ENCODE results near the gene CALR.

The CALR gene

DNA sequence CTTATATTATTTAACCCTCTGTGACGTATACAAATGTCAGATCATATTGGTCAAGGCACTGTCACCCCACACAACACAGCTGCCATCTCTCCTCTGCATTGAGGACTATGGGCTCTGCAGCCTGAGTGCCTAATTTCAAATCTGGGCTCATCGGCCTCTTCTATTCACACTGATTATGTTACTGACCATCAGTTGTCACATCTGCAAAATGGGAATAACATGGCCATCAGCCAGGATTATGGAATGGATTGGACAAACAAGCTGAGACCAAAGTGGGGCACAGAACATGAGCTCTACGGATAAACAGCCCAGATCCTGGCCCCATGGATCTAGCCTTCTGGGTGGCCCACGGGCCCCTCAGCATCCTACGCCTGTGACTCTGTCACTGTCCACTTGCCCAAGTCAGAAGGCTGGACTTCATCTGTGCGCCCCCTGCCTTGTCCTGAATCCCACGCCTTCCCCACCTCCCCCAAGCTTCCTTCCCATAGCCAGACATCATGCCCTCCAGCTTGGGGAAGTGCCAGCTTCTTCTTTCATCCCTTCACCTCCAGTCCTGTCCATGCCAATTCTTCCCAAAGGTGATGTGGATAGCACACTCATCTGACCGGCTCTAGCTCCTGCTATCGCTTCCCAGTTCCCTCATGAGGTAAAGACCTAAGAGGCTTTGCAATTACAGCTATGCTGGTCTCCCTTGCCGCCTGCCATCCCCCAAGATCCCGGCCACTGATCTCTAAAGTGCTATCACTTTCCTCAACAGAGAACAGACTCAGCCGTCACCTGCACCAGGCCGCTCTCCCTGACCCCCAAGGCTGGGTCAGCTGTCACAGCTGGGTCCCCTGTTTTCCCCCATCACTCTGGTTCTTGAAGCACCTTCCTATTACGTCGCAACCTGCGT lies 5.8 kb upstream of the CALR start:
- peak overlapping the region; percentile 100 for H3K4me3 ChIP-seq (ENCODE audit: low read depth, low read length)
- H3K4me1 ChIP-seq: peaks cover 3% of the 10 kb centered on the region; the same call in 1 of the 2 replicates
- no peaks in the 10 kb centered on the region for H3K9me3 ChIP-seq
- DNase-seq: no peak
- H3K27me3 ChIP-seq: no peaks in the 10 kb centered on the region
- TF ChIP-seq, protein P1, sequence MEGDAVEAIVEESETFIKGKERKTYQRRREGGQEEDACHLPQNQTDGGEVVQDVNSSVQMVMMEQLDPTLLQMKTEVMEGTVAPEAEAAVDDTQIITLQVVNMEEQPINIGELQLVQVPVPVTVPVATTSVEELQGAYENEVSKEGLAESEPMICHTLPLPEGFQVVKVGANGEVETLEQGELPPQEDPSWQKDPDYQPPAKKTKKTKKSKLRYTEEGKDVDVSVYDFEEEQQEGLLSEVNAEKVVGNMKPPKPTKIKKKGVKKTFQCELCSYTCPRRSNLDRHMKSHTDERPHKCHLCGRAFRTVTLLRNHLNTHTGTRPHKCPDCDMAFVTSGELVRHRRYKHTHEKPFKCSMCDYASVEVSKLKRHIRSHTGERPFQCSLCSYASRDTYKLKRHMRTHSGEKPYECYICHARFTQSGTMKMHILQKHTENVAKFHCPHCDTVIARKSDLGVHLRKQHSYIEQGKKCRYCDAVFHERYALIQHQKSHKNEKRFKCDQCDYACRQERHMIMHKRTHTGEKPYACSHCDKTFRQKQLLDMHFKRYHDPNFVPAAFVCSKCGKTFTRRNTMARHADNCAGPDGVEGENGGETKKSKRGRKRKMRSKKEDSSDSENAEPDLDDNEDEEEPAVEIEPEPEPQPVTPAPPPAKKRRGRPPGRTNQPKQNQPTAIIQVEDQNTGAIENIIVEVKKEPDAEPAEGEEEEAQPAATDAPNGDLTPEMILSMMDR (IDR thresholded peaks at IDR 0.05; ENCODE audit: low read depth, low read length): no peak
- peaks cover 34% of the 10 kb centered on the region for H3K36me3 ChIP-seq

DNA sequence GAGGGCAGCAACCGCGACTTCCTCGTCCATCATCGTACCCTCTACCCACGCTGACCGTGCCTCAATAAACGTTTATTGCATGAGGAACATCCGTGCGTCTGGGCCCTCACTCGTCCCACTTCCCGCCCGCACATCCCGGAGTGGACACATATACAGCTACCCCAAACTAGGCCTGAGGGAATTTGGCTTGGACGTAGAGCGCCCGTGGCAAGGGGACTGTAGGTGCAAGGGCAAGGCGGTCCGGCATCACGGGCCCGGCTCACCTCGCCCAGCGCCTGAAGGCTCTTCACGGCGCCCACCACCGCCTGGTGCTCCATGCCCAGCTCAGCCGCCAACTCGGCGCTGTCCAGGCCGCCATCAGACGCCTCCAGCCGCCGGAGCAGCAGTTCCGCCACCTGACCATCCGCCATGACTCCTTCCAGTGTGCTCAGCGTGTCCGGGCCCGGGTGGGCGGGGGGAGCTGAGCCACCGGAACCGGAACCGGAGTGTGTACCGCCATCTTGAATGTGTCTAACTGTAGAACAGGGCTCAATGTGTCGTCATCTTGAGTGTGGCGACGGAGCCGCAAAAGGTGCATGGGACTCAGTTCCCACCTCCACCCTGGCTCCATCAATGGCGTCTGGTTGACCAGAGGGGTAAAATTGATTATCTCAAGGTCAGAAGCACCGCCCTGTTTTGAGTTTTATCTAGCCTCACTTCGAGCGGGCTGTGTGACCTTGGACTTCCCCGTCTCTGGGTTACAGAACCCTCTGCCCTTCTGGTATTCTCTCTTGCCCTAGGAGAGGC lies 4.9 kb upstream of the CALR start, which contains the start of gene FARSA:
TSS of gene FARSA (minus strand) at position 425 of the 786 bp plus-strand sequence. CDS start at position 410, 15 bp downstream.
- TF ChIP-seq, protein P1 (IDR thresholded peaks at IDR 0.05; ENCODE audit: low read depth, low read length): no peak
- no peaks in the 10 kb centered on the region for H3K27me3 ChIP-seq
- peak within 1 kb of the TSS; percentile 100 for H3K4me3 ChIP-seq (ENCODE audit: low read depth, low read length)
- H3K4me1 ChIP-seq: peaks cover 4% of the 10 kb centered on the region; the same call in 1 of the 2 replicates
- peak; percentile 95 for DNase-seq
- H3K36me3 ChIP-seq: peaks cover 26% of the 10 kb centered on the region
- H3K9me3 ChIP-seq: no peaks in the 10 kb centered on the region

DNA sequence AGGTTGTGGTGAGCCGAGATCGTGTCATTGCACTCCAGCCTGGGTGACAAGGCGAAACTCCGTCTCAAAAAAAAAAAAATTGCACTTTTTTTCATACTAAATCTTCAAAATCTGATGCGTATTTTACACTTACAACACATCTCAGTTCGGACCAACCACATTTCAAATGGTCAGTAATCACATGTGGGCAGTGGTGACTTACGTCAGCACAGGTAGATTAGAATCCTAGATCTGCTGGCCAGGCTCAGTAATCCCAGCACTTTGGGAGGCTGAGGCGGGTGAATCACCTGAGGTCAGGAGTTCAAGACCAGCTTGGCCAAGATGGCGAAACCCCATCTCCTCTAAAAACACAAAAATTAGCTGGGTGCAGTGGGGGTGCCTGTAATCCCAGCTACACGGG lies 3.3 kb upstream of the CALR start:
- Histone ChIP-seq H3K27me3 (no peaks in the 10 kb centered on the region), H3K4me1 (peaks cover 6% of the 10 kb centered on the region), H3K4me3 (ENCODE audit: low read depth, low read length) (no peak overlapping the region), H3K36me3 (peaks cover 27% of the 10 kb centered on the region), H3K9me3 (no peaks in the 10 kb centered on the region)
- TF ChIP-seq, protein P1 (IDR thresholded peaks at IDR 0.05; ENCODE audit: low read depth, low read length): no peak
- DNase-seq: no peak

DNA sequence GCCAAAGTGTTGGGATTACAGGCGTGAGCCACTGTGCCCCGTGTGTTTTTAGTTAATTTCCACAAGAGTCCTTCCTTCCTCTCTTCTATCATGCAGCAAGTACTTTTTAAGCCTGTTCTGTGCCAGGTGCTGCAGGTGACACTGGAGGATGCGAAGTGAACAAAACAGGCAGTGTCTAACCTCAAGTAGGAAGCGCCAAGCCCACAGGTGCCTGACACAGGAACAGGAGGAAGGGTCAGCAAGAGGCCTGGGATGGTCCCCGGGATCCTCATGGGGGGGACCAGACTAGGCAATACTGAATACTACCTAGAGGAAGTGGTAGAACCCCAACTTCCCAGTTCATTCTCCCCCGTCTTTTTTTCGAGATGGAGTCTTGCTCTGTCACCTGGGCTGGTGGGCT lies 1.8 kb upstream of the CALR start:
- no peaks in the 10 kb centered on the region for H3K9me3 ChIP-seq
- no peak overlapping the region for H3K4me3 ChIP-seq (ENCODE audit: low read depth, low read length)
- peaks cover 6% of the 10 kb centered on the region for H3K4me1 ChIP-seq
- TF ChIP-seq, protein P1 (IDR thresholded peaks at IDR 0.05; ENCODE audit: low read depth, low read length): no peak
- no peaks in the 10 kb centered on the region for H3K27me3 ChIP-seq
- no peak for DNase-seq
- peaks cover 32% of the 10 kb centered on the region for H3K36me3 ChIP-seq

DNA sequence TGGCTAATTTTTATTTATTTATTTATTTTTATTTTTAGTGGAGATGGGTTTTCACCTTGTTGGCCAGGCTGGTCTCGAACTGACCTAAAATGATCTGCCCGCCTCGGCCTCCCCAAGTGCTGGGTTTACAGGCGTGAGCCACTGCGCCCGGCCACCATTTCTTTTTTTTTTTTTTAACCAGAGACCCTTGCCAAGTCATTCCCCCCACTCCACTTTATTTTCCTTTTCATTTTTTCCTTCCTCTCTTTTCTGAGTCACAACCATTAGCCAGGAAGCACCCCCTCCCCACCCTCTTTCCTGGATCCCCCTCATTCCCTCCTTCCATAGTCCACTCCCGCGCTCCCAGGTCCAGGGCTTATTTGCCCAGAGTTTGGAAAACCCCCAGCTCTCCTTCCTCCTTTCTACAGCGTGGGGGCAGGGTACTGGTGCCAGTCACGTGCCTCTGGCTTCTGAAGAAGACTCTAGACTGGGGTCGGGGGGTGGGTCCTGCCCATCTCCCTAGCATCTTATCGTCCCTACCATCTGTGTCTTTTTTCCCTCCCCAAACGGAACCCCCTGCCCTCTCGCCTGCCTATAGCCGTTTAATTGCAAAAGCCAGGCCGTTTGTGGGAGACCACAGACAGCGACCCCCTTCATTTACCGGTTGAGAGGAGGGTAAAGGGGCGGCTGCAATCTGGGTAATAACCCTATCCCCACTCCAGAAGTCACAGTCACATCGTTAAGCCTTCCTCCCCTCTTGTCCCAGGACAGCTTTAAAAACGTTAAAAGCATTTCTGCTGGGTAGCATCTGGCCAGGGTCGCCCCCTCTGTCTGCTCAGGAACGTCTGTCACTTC lies 1.1 kb upstream of the CALR start:
- DNase-seq: peak; percentile 39
- Histone ChIP-seq H3K27me3 (no peaks in the 10 kb centered on the region), H3K4me3 (ENCODE audit: low read depth, low read length) (peak overlapping the region; percentile 71), H3K36me3 (peaks cover 38% of the 10 kb centered on the region), H3K9me3 (no peaks in the 10 kb centered on the region), H3K4me1 (peaks cover 6% of the 10 kb centered on the region)
- TF ChIP-seq, protein P1 (IDR thresholded peaks at IDR 0.05; ENCODE audit: low read depth, low read length): no peak

All from BE2C (cell line).